Glutamatergic neuron (in vitro differentiated cells): ENCODE data around the gene IL17RB. TPM values are rescaled to one million over a fixed set of nuclear protein-coding genes. Genes with fewer than 3 reads are reported as not detected.

Experiments used
- DNase-seq: peaks from one replicate; pipeline ENCODE4 v3.0.0; 2022
- H3K27ac Mint-ChIP-seq: one replicate; pipeline ENCODE4 v1.8.0; 2020; ENCODE audit warnings: mild to moderate bottlenecking, mixed read lengths, inconsistent platforms; ENCODE audit not compliant: unreplicated experiment
- H3K27me3 Mint-ChIP-seq: one replicate; pipeline ENCODE4 v1.8.0; 2020; ENCODE audit warnings: mild to moderate bottlenecking, moderate library complexity, mixed read lengths, inconsistent platforms; ENCODE audit not compliant: unreplicated experiment
- H3K36me3 Mint-ChIP-seq: one replicate; pipeline ENCODE4 v1.8.0; 2020; ENCODE audit warnings: mild to moderate bottlenecking, mixed read lengths, inconsistent platforms; ENCODE audit not compliant: unreplicated experiment
- H3K4me1 Mint-ChIP-seq: one replicate; pipeline ENCODE4 v1.8.0; 2020; ENCODE audit warnings: mild to moderate bottlenecking, low read depth, mixed read lengths, inconsistent platforms; ENCODE audit not compliant: unreplicated experiment
- H3K4me3 Mint-ChIP-seq: one replicate; pipeline ENCODE4 v1.8.0; 2020; ENCODE audit warnings: mild to moderate bottlenecking, mixed read lengths, inconsistent platforms; ENCODE audit not compliant: unreplicated experiment
- H3K9me3 Mint-ChIP-seq: one replicate; pipeline ENCODE4 v1.8.0; 2020; ENCODE audit warnings: mild to moderate bottlenecking, moderate library complexity, mixed read lengths, inconsistent platforms; ENCODE audit not compliant: unreplicated experiment
- CTCF ChIP-seq: fragments of 200-600 bp; sonication (generic); IDR thresholded peaks from one replicate; pipeline ENCODE4 v1.5.0; 2021; ENCODE audit not compliant: partially characterized antibody, unreplicated experiment
- total RNA-seq: library from RNA; stranded (reverse); fragmentation: NEBNext Ultra II Directional; extraction: Animal tissue kit (Norgen Biotek cat#: 25700); gene quantifications from one replicate; pipeline ENCODE4 v1.2.1, GENCODE V29; 2021; ENCODE audit not compliant: unreplicated experiment

Gene IL17RB
- total RNA-seq, 1 donor from 2014 or later, result 0.78 TPM

GRCh38 chr3:53820084-53820483 is 26.3 kb upstream of the IL17RB start:
- Mint-ChIP-seq H3K36me3 (no peaks in the 10 kb centered on the region), H3K27me3 (no peaks in the 10 kb centered on the region), H3K4me3 (no peak overlapping the region), H3K27ac (no peak overlapping the region), H3K4me1 (peaks cover 6% of the 10 kb centered on the region), H3K9me3 (peaks cover 5% of the 10 kb centered on the region)
- DNase-seq, result no peak
- no peak for TF ChIP-seq CTCF

GRCh38 chr3:53820756-53821580 is 25.4 kb upstream of the IL17RB start:
- Mint-ChIP-seq H3K27me3 (no peaks in the 10 kb centered on the region), H3K36me3 (no peaks in the 10 kb centered on the region), H3K9me3 (peaks cover 5% of the 10 kb centered on the region), H3K4me3 (no peak overlapping the region), H3K27ac (no peak overlapping the region), H3K4me1 (peaks cover 6% of the 10 kb centered on the region)
- no peak for TF ChIP-seq CTCF
- DNase-seq, result peak; percentile 14

GRCh38 chr3:53821631-53822121 is 24.7 kb upstream of the IL17RB start:
- H3K27ac Mint-ChIP-seq, result no peak overlapping the region
- no peak for TF ChIP-seq CTCF
- no peaks in the 10 kb centered on the region for H3K27me3 Mint-ChIP-seq
- peak; percentile 5 for DNase-seq
- H3K4me3 Mint-ChIP-seq, result no peak overlapping the region
- H3K9me3 Mint-ChIP-seq, result peaks cover 5% of the 10 kb centered on the region
- no peaks in the 10 kb centered on the region for H3K36me3 Mint-ChIP-seq
- peaks cover 6% of the 10 kb centered on the region for H3K4me1 Mint-ChIP-seq

GRCh38 chr3:53822331-53822741 is 24.0 kb upstream of the IL17RB start:
- peaks cover 5% of the 10 kb centered on the region for H3K9me3 Mint-ChIP-seq
- no peak for TF ChIP-seq CTCF
- no peaks in the 10 kb centered on the region for H3K27me3 Mint-ChIP-seq
- H3K36me3 Mint-ChIP-seq, result no peaks in the 10 kb centered on the region
- peaks cover 6% of the 10 kb centered on the region for H3K4me1 Mint-ChIP-seq
- no peak overlapping the region for H3K4me3 Mint-ChIP-seq
- H3K27ac Mint-ChIP-seq, result no peak overlapping the region
- peak; percentile 9 for DNase-seq
